NOMO-1 treated with DMSO at 0.1 percent for 48 hours (cell line): Measurements from ENCODE around the gene LDAH.

Experiments
- DNase-seq: peaks from one replicate; lab custom pipeline; 2025; ENCODE audit not compliant: unreplicated experiment; lab: John Stamatoyannopoulos, UW

Gene LDAH

GRCh38 chr2:20682167-20682920 lies 140.6 kb downstream of the LDAH start:
- no peak for DNase-seq

- no peak for DNase-seq
Measured at GRCh38 chr2:20680744-20681375, 142.0 kb downstream of the LDAH start.

- no peak for DNase-seq
Measured at GRCh38 chr2:20678780-20679179, 144.1 kb downstream of the LDAH start.

DNA sequence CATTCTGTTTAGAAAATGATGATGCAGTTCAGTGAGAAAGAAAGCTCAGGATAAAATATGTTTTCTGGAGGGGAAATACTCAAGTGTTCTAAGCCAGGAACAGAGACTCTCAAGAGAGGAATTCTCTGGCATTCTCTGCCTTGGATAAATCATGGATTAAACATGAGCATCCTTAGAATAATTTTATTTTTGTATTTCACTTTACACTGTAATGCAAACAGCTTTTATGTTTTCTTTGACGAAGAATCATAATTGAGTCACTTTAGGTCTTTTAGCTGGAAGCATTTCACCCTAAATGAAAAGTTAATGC lies 144.9 kb downstream of the LDAH start:
- DNase-seq = no peak

GRCh38 chr2:20677301-20678085 lies 145.4 kb downstream of the LDAH start:
- no peak for DNase-seq

- DNase-seq = no peak
Measured at GRCh38 chr2:20676353-20677215, 146.3 kb downstream of the LDAH start.

DNA sequence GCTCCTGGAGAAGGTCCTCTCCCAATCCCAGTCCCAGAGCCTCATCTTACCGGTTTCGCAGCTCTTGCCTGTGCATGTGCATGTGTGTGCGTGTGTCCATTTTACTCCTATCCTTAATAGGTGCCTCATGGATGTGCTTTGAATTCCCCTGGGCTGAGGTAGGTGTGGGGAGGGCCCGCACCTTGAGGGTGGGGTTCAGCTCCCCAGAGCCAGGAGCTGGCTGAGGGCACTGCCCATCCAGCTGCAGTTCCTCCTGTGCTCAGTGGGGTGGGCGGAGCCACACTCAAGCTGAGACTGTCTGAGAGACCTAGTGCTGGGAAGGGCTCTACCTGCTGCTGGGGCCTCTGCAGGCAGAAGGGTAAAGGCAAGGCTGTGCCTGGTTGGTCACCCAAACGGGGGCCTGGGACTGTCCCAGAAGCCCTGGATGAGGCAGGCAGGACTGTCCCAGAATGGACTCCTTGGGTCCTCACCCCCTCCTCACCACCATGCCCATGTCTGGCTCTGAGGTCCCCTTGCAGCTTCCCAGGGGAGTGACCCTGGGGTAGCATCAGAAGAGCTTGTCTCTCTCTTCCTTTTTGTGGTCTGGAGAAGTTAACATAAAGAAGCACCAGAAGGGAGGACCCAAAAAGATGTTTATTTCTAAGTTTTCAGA lies 147.1 kb downstream of the LDAH start:
- peak; percentile 13 for DNase-seq

DNA sequence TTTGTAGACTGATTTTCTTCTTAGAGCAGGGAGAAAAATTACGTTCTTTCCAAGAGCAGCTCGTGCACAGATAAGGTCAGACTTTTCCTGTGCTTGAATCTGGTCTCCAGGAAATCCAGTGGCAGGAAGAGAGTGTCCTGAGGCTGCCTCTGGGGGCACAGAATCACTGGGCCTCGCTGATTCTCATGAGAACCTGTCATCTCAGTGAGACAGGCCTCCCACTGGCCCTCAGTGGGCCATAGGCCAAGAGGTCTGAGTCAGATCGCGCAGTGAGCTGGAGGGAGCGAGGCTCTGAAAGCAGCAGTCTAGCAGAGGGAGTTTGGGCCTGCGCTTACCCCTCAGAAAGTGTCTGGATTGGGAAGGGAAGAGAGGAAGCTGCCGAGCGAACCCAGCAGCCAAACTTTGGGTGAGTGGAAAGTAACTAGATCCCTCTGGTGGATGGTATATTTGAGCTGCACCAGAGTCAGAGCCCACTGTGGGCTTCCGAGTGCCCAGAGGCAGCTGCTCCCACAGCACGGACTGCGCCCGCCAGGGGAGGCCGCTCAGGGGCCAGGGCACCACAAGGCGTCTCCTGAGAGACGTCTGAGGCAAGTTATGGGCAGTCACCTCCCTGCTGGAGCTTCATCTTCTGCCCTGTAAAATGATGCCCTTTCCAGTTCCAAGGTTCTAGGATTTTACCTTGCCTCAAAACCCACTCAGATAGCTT lies 147.8 kb downstream of the LDAH start:
- no peak for DNase-seq

DNA sequence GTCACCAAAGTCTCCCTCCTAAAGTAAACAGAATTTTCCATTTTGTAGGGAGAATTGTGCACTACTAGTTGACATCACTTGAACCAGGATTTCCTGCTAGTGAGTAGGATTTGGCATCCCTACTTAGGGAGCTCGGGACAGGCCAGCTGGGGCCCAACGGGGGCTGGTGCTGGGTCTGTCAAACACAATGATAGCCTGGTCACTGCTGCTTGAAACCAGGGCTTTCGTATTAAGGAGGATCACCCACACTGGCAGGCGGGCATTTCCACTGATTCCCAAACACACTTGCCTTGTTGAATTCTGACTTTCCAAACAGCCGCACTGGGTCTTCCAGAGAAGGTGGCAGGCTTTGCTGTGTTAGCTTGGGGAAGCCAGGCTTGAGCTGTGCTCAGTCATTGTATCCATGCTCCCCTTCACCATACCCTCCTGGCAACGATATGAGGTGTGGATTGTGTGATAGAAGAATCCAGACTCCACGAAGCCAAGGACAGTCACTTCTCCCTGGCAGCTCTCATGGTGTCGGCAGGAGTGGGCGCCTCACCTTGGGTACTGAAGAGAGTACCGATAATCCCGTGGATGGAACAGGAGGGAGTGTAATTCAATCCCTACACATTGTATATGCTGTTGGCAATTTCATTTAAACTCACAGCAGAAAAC lies 148.5 kb downstream of the LDAH start:
- no peak for DNase-seq

DNA sequence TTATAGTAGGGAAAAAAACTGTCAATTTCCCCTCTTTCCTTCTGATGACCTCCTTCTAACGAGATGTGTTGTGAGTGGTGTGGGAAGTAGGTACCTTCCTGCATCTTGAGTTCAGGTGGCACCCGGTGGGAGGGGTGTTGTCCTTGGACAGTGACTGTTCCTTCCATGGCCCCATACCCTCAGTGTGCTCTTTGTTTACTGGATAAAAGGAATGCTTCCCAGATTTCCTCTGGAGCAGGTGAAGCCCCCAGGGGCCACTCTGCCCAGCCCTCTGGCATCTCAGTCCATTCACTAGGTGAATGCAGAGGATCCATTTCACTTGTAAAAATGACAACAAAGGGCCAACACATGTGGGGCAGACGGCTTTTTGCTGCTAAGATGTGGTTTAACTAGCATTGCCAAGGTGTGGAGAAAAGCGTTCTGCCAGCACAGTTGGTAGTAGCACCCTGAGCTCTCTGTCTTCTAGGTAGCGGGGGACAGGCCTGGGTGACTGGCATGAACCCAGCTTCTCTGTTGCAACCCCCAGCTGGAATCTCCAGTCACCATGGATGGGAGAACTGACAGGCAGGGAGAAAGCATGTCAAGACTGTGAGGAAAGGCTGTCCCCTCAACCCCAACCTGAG lies 149.1 kb downstream of the LDAH start:
- no peak for DNase-seq

DNA sequence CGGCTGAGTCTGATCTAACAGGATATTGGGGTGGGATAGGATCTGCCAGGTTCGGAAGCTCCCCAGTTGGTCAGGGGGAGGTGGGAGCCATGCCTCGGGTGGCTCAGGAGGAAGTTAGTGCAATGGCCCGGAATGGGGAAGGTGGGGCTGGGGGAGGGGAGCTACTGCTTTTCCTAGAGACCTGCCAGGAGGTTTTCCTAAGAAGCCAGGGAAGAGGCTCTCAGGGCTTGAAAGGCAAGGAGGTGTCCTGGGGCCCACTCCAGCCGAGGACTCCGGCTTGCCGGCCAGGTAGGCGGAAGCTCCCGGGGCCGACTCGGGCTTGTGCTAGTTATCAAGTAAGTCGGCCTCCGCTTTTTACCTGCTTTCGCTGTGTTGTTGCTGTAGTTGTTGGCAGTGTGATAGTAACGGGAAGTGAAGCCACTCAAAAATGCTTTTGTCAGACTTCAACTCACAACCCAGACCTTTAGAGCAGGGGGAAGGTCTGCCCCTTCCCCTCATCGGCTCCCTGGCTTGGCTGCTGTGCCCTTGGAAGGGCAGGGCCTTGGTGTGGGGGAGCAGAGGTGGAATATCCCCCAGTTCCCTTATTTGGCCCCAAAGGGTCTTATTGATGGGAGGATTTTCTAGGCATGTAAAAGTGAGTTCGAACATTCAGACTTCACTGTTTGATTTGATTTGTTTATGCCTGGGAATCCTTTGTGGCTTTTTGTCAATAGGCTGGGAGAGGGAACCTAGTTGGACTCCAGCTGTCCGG lies 150.5 kb downstream of the LDAH start:
- no peak for DNase-seq

GRCh38 chr2:20671736-20672080 lies 151.2 kb downstream of the LDAH start:
- DNase-seq = no peak

DNA sequence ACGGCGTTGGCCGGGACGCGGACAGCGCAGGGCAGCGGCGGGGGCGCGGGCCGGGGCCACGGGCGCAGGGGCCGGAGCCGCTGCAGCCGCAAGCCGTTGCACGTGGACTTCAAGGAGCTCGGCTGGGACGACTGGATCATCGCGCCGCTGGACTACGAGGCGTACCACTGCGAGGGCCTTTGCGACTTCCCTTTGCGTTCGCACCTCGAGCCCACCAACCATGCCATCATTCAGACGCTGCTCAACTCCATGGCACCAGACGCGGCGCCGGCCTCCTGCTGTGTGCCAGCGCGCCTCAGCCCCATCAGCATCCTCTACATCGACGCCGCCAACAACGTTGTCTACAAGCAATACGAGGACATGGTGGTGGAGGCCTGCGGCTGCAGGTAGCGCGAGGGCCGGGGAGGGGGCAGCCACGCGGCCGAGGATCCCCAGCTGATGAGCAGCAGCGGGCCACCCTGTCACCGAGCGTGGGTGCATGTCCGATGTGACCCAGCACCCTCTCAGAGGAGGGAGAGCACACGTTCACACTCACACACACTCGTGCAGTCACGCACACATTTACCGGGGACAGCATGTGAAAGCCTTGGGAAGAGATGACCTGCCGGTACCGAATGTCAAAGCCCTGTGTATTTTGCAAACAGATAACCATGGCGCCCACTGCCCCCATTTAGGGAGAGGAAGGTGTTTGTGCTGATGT lies 151.7 kb downstream of the LDAH start:
- no peak for DNase-seq

DNA sequence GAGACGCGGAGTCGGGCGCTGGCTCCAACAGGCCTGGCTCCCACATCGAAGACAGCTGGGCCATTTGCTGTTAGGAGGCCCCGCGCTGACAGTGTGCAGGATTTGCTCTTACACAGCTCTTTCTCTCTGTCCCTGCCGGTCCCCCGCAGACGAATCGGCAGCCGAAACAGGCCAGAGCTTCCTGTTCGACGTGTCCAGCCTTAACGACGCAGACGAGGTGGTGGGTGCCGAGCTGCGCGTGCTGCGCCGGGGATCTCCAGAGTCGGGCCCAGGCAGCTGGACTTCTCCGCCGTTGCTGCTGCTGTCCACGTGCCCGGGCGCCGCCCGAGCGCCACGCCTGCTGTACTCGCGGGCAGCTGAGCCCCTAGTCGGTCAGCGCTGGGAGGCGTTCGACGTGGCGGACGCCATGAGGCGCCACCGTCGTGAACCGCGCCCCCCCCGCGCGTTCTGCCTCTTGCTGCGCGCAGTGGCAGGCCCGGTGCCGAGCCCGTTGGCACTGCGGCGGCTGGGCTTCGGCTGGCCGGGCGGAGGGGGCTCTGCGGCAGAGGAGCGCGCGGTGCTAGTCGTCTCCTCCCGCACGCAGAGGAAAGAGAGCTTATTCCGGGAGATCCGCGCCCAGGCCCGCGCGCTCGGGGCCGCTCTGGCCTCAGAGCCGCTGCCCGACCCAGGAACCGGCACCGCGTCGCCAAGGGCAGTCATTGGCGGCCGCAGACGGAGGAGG lies 152.4 kb downstream of the LDAH start:
- DNase-seq = no peak

GRCh38 chr2:20669562-20670314 lies 153.2 kb downstream of the LDAH start:
- DNase-seq = no peak

DNA sequence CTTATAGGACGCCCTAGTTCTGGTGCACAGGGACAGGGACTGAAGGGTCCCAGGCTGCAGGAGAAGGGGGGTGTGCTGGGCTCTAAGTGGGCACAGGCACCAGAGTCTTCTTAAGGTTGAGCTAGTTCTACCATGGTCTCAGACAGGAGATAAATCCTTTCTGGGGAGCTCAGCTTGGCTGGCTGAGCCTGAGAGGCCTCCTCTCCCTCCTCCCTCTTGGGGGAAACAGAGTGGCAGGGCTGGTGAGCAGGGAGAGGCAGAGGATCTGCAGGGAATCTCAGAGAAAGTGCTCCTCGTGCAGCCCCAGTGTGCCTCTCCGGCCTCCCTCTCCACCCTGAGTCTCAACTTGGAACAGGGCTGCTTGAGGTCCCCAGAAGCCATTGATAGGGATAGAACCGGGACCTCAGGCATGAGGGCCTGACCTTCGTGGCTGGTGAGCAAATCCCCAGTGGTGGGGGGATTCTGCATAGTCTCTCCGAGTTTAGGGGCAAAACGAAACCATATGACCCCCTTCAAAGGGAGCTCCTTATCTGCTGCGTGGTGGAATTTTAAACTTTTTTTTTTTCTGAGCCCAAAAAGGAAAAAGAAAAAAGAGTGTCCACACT lies 153.9 kb downstream of the LDAH start:
- DNase-seq = no peak
